ENCODE data around the gene CASTOR2.
A peak's percentile ranks its signal among the peaks of the same experiment; 100 is the strongest.
"Not testable (repeated sequence)": the region's sequence is repeated elsewhere in the genome, so short reads cannot be mapped to it uniquely, and the experiment has no call there.

CASTOR2 gene

DNA sequence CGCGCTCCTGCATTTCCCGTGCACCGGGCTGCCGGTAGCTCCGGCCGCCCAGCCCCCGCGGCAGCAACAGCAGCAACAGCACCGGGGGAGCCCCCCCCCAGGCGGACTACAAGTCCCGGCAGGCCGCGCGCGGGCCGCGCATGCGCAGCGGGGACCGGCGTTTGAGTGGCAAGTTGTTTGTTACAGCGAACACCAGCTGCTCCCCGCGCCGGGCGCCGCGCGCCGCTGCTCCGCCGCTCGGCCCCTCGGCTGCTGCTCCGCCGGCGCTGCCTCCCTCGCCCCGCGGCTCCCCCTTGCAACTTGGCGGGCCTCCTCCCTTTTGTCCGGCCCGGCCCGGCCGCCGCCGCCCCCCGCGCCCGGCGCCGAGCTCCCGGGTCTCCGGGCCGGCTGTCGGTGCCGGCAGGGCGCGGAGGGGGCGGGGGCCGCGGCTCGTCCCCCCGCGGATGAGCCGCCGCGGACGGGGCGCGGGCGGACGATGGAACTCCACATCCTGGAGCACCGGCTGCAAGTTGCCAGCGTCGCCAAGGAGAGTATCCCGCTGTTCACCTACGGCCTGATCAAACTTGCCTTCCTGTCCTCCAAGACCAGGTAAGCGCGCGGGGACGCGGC is at the start of gene CASTOR2:
Gene CASTOR2, plus strand, starts transcription at position 195 of the 609 bp plus-strand sequence. Its CDS starts 281 bp downstream, at position 476.
- peak in 53 of 56 donors; percentile 2 to 85 (median 44) for DNase-seq

DNA sequence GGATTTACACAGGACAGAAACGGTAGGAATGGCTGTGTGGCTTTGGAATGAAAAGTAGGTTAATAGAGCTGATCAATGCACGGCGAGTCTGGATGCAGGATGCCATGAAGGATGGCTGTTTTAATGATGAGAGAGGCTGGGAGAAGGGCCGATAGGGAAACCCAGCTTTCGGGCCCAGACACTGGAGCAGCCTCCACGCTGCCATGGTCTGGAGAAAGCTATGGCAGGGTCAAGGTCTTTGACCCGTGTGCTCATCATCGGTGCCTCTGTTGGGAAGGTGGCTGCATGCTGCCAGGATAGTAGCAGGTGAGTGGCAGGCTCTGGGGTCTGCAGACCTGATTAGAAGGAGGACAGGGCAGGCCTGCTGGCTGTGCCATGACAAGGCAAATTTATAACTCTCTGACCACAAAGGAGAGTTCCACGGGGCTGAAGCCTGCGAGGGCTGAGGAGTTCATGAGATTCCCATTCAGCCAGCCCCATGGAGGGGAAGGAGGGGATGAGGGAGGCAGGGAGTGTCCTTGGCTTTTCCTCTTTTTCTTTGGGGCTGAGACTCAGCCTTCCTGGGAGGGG is 42.1 kb upstream of the CASTOR2 start:
- not testable (repeated sequence) for DNase-seq

DNA sequence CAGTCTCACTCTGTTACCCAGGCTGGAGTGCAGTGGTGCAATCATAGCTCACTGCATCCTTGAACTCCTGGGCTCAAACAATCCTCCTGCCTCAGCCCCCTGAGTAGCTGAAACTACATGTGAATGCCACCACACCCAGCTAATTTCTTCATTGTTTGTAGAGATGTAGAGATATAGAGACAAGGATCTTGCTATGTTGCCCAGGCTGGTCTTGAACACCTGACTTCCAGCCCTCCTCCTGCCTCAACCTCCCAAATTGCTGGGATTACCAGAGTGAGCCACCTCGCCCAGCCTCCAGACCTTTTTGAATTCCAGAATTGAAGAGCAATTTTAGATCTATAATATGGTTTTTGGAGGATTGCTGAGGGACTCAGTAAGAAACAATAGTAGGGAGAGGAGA is 40.9 kb upstream of the CASTOR2 start:
- DNase-seq = not testable (repeated sequence)

DNA sequence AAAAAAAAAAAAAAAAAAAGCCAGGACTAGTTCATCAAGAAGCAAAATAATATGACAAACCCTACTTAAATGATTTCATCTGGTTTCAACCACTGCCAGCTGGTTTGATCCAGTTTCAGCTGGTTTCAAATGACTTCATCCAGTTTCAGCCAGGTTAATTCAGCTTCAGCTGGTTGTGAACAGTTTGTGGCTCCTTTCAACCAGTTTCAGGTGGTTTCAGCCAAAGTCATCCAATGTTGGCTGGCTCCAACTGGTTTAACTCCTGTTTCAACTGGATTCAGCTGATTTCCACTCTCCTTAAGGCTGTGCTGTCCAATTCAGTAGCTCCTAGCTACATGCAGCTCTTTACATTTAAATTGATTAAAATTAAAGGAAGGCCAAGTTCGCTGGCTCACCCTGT is 37.5 kb upstream of the CASTOR2 start:
- not testable (repeated sequence) for DNase-seq

DNA sequence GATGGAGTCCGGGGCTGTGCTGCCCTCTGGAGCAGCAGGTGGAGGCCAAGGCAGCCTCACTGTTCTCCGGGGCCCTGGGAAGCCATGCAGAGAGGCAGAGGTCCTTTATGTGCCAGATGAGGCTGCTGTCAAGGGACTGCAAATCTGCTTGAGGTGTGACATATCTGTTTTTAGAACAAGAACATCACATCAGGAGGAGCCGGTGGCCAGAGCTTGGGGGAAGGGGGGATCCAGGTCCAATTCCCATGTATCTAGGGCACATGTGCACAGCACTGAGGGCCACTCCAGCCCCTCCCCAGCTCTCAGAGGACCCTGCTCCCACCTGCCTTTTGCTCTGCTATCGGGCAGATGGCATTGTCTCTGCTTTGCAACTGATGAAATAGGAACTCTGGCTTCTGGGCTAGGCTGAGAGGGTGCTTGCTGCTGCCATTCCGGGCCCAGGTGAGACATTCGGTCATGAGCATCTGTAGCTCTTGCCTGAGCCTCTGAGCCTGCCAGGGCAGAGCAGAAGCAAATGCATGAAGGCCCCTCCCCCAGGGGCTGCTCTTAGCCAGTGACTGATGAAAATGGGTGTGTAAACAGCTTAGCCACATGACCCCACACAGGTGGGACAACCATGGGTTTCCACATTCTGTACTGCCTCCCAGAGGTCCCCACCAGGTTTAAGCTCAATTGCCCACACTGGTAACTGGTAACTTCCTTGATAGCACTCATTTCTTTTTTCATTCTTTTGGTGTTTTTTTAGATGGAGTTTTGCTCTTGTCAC is 32.8 kb upstream of the CASTOR2 start:
- not testable (repeated sequence) for DNase-seq

DNA sequence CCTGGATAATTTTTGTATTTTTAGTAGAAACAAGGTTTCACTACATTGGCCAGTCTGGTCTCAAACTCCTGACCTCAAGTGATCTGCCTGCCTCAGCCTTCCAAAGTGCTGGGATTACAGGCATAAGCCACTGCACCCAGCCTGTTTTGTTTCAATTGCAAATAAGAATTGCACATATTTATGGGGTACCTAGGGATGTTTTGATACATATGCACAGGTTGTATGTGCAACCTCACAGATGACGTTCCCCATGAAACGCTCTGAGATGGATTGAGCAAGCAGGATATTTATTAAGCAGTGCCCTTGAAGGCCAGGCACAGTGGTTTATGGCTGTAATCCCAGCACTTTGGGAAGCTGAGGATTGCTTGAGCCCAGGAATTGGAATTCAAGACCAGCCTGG is 25.1 kb upstream of the CASTOR2 start:
- not testable (repeated sequence) for DNase-seq

DNA sequence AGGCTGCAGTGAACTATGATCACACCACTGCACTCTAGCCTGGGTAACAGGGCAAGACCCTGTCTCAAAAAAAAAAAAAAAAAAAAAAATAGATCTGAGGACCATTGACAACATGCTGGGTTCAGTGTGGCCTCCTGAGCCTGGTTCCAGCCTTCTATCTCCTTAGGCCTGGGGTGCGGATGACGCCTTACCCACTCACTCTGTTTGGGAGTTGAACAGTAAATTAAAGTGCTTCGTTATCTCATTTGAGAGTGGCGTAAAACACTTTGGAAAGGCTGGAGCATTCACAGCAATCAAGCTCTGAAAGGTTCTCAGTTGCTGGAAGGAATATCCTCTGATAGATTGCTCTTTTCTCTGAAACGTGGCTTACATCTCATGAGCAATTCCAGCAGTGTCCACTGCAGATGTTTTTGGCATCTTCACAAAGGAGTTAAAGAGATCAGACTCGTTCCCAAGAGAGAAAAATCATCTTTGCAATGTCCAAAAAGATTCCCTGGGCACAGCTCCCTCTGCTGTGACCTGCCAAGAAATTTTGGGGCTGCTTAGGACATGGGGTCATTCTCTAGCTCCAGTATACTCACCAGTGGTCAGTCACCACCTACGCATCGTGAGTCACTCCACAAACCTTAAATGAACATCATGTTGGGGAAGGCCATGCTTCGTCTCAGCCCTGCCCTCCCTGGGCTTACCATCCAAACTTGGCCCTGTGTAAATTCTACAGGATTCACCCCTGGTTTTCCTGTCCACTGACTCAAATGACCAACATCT is 23.0 kb upstream of the CASTOR2 start:
- DNase-seq = not testable (repeated sequence)

DNA sequence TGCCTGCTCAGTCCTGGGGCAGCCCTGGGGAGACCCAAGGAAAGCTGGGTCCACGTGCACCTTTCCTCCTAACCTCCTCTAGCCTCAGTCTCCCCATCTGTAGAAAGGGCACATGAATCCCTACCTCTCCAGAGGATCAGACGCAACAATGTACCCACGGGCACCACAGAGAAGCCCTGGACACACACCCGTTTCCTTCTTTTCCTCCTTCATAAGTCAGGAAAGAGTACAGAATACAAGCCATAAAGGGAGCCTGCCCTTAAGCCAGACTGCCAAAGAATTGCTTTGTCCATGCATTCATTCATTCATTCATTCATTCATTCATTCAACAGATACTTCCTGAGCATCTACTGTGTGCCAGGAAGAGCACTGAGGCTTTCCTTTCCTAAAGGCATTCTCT is 20.6 kb upstream of the CASTOR2 start:
- not testable (repeated sequence) for DNase-seq

DNA sequence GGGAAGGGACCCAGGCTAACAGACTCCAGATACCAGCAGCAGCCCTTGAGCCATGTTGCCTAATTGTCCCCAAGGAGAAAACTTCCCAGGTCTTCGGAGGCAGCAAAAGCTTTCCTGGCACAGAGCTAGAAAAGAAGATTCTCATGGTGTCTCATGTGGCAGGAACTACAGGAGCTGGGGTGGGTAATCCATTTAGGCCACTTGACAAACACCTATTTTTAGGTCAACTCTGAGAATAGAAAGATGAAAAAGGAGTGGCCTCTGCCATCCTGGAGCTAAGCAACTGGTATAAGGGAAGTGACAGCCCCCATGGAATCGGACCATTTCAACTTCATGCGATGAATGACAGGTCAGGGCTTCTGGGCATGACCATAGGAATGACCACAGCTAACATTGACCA is 16.8 kb upstream of the CASTOR2 start:
- not testable (repeated sequence) for DNase-seq

DNA sequence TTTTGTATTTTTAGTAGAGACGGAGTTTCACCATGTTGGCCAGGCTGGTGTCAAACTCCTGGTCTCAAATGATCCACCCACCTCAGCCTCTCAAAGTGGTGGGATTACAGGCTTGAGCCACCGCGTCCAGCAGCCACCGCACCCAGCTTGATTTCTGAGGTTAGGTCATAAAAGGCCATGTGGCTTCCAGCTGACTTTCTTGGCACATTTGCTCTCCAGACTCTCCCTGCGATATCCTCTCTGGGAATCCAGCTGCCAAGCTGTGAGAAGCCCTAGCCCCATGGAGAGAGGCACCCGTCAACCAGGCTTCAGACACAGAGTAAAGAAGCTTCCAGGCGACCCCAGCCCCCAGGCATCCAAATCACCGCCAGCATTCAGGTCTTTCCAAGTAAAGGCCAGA is 10.7 kb upstream of the CASTOR2 start:
- DNase-seq = not testable (repeated sequence)

DNA sequence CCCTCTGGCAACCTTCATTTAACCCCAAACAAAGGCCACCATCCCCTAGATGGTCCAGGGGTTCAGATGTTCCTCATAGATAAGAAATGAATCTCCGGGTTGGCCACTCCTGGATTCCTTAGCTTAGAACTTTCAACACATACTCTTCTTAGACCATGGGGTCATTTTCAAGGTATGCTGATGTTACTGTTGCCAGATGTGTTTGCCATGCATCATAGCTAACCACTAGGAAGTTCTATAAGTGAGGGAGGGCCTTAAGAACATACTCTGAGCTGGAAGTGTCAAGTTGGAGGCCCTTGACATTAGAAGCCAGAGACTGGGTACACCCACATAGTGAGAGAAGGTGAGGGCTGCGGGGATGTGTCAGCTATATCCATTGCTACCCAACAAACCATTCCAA is 6.2 kb upstream of the CASTOR2 start:
- not testable (repeated sequence) for DNase-seq

DNA sequence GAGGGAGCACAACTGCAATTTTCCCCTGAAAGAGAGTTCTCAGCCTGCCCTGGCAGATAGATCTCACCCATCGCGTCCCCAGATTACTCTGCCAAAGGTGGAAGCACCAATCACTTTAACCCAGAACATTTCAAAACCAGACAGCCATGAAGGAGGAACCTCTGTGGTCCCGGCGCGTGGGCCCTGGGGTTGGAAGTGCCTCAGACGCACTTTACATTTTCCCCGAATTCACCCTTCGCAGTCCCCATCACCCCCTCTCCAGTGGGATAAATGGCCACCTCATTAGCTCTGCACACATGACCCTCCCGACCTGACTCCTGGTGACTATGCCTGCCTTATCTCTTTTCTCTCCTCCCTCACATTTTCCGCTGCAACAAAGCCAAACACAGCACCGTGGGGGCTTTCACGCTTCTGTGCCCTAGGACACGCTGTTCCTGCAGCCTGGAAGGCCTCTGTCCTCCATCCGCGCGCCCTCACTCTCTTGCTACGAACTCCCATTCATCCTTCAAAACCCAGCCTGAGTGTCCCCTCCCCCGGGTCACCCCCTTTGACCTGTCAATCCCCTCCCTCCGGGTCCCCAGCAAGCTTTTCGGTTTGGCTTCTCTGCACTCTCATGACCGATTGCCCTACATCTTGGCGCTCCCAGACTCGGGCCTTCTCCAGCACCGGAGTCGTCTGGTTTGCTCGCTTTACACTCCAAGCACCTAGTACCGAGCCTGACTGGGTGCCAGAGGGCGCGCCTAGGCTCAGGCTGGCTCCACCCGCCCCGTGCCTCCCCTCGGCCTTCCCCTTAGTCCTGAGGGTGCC is 598 bp upstream of the CASTOR2 start:
- DNase-seq = not testable (repeated sequence)

DNA sequence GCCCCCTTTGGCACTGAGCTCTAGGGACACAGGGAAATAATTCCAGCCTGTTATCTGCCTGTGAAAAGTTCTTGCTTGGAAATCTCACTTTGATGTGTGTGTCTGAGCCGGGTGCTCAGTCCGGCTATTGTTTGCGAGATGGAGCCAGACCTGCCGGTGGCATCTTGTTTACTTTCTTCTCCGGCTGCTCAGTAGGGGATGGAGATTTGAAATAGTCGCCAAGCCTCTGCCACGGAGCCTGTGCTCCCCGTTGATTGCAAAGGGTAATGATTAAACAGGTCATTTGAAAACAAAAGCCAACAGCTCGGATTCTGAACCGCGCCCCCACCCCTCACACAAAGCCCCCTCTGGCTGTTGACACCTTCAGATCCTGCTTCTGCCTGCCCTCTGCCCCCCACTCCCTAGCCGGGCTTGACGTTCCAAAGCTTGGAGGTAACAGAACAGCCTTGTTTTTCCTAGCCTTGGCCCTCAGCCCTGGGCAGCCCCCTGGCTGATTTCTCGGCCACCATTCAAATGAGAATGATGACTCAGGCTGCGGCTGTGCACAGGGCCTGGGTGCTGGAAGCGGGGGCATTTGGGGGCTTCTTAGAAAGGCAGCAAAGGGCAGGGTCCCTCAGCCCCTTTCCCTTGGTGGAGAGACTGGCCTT is 1.8 kb downstream of the CASTOR2 start:
- not testable (repeated sequence) for DNase-seq

DNA sequence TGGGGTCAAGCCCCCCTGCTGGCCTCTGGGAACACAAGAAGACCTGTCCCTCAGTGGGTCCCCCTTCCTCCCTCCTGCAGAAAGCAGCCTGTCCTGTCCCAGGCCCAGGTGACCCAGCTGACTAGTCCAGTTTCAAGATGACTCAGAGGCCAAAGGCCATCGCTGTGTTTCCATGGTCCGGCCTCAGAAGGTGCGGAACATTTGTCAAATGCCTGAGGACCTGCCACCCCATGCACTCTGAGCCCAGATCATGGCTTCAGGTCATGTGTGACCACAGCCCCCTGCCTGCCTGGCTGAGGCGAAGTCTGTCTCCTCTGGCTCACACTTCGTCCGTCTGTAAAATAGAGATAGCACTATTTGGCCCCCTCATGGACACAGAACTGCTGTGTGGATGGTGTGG is 2.4 kb downstream of the CASTOR2 start:
- not testable (repeated sequence) for DNase-seq

DNA sequence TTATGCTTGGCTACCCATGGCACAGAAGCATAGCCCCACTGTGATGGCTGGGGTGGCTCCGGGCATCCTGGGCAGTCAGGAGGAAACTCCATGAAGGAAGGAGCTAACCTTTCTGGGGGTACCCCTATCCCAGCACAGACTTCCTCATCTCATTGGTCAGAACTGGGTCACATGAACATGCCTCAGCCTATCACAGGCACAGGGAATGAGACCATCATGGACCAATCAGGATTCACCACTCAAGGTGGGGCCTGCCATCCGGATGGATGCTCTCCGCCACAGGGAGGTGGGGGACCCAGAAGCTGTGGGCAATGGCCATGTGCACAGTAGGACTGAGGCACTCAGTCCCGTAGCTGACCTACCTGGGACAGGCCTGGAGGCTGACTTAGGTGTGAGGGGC is 6.9 kb downstream of the CASTOR2 start:
- not testable (repeated sequence) for DNase-seq

DNA sequence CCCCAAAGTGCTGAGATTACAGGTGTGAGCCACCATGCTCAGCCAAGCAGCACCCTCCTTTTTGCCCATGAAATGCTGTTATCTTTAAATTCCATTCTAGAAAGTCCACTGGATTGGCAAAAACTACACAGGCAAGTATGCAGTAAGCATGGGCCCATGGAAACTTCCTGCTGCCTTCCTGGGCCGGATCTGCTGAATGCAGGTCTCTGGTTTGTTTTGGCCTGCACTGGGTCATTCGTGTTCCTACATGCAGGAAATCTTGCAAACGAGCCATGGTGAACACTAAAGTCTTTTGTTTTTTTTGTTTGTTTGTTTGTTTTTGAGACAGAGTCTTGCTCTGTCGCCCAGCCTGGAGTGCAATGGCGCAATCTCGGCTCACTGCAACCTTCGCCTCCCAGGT is 7.9 kb downstream of the CASTOR2 start:
- DNase-seq = not testable (repeated sequence)

DNA sequence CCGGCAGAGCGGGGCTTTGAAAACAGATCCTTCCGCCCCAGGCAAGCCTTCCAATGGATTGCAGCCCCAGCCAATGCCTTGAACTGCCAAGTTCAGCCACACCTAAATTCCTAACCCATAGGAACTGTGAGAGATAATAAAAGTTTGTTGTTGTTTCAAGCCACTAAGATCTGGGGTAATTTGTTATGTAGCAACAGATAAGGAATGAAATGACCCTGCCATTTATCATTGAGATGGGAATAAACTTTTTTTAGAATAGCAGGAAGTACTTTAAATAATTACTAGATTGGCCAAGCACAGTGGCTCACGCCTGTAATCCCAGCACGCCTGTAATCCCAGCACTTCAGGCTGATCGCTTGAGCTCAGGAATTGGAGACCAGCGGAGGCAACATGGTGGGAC is 11.5 kb downstream of the CASTOR2 start:
- not testable (repeated sequence) for DNase-seq

DNA sequence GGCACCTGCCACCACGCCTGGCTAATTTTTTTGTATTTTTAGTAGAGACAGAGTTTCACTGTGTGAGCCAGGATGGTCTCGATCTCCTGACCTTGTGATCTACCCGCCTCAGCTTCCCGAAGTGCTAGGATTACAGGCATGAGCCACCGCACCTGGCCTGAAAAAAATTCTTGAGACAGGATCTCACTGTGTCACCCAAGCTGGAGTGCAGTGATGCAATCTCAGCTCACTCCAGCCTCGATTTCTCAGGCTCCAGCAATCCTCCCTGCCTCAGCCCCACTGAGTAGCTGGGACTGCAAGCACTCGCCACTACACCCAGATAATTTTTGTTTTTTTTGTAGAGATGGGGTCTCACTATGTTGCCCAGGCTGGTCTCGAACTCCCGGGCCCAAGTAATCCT is 13.0 kb downstream of the CASTOR2 start:
- DNase-seq = not testable (repeated sequence)

DNA sequence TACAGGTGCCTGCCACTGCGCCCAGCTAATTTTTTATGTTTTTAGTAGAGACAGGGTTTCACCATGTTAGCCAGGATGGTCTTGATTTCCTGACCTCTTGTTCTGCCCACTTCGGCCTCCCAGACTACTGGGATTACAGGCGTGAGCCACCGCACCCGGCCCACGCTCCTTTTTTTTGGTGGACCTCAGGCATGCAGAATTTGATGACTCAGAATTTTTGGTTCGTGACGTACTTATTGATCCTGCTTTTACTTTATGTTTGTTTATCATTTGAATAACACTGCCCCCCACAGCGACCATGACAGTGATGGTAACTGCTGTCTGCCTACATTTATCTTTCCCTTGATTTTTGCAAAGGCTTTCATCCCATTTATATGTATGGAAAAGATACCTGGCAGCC is 23.9 kb downstream of the CASTOR2 start:
- not testable (repeated sequence) for DNase-seq

DNA sequence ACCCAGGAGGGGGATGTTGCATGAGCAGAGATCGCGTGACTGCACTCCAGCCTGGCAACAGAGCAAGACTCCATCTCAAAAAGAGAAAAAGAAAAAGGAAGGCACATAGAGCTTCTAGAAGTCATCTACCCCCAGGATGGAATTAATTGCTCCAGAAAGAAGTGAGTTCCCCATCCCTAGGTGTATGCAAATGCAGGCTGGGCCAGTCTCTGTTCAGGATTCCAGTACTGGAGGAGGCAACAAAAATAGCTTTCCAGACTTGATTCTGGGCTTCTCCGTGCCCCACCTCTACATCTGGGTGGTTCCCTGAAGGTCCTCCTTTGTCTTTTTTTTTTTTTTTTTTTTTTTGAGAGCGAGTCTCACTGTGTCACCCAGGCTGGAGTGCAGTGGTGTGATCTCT is 28.6 kb downstream of the CASTOR2 start:
- no peak for DNase-seq
